HG03045 (cell line): ENCODE data around the gene PGAP3.
"Not testable (repeated sequence)": the region's sequence is repeated elsewhere in the genome, so short reads cannot be mapped to it uniquely, and the experiment has no call there.

Experiments used
- ATAC-seq: cut with Tn5 transposase; IDR thresholded peaks from one replicate; pipeline ENCODE4 v1.9.1; 2021; ENCODE audit warnings: mild to moderate bottlenecking, moderate library complexity; ENCODE audit not compliant: unreplicated experiment

Gene PGAP3

DNA sequence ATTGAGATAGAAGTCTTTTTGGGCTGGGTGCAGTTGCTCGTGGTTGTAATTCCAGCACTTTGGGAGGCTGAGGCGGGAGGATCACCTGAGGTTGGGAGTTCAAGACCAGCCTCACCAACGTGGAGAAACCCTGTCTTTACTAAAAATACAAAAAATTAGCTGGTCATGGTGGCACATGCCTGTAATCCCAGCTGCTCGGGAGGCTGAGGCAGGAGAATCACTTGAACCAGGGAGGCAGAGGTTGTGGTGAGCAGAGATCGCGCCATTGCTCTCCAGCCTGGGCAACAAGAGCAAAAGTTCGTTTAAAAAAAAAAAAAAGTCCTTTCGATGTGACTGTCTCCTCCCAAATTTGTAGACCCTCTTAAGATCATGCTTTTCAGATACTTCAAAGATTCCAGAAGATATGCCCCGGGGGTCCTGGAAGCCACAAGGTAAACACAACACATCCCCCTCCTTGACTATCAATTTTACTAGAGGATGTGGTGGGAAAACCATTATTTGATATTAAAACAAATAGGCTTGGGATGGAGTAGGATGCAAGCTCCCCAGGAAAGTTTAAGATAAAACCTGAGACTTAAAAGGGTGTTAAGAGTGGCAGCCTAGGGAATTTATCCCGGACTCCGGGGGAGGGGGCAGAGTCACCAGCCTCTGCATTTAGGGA lies 11.4 kb upstream of the PGAP3 start:
- ATAC-seq = not testable (repeated sequence)

DNA sequence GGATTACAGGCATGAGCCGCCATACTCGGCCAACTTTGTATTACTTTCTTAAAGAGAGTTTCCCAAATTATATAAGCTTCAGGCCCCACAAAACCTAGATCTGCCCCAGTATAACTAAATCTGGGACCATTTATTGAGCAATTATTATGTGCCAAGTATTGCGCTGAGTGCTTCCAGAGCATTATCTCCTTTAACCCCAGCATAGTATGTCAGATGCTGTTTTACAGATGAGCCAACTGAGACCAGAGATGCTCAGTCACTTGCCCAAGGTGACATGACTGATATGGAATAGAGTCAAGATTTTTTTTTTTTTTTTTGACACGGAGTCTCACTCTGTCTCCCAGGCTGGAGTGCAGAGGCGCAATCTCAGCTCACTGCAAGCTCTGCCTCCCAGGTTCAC lies 10.1 kb upstream of the PGAP3 start:
- ATAC-seq = no peak

DNA sequence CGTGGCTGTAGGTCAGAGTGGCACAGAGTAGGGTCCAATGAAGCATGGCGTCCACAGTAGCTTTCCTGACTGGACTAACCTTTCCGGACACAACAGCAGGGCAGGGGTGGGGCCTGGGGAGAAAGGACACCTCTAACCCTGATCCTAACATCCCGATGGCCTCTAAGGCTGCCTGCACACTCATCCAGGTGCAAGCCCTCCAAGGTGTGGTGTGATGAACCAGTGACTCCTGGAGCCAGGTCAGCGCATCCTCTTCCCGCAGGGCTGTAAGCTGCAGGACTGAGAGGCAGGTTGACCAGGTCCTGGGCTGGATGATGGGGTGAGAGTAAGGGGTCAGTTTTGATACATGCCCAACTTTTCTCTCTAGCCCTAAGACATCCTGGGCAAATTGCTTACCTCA lies 8.9 kb upstream of the PGAP3 start:
- no peak for ATAC-seq

DNA sequence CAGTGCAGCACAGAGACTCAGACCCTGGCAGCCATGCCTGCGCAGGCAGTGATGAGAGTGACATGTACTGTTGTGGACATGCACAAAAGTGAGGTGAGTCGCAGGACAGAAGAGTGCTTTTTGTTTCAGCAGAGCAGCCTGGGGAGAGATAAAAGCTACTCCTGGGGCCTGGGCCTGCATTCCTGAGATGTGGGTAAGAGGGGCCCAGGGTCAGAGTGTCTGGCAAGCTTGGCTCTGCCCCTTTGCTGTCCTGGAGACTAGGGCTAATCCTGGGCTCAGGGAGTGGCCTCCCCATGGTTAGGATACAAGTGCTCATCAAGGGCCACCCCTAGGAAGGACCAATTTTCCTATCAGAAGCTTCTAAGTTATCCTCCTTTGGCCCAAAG lies 7.2 kb upstream of the PGAP3 start:
- no peak for ATAC-seq

GRCh38 chr17:39694593-39694992 lies 6.7 kb upstream of the PGAP3 start:
- no peak for ATAC-seq

DNA sequence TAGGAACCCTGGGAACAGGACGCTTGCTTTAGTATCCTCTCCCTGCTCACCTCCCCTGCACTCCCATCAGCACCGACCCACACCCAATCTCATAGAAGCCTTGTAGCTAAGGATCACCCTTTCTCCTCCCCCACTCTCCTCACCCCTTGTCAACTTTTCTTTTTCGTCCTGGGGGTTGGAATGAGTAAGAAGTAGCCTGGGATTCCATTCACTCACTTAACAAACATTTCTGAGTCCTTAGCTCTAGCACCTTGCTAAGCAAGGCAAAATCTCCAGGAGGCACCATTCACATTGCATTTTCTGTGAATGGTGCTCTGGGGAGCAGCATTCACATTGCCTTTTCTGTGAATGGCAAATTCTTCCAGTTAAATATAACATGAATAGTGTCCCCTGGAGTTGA lies 1.1 kb upstream of the PGAP3 start:
- no peak for ATAC-seq

DNA sequence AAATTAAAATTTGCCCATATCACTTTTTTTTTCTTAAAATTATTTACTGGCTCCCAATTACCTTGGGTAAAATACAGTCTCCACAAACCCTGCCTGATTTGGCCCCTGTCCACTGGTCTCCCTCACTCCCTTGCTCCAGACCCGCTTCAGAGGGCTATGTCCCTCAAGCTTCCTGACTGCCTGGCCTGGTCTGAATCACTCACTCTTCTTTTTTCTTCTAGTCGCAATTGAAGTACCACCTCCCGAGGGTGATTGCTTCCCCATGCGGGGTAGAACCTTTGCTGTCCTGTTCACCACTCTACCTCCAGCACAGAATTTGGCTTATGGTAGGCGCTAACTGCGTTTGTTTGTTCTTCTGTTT lies 598 bp upstream of the PGAP3 start:
- no peak for ATAC-seq

- no peak for ATAC-seq
These were observed 734 bp downstream of the PGAP3 start for GRCh38 chr17:39687101-39687545.

DNA sequence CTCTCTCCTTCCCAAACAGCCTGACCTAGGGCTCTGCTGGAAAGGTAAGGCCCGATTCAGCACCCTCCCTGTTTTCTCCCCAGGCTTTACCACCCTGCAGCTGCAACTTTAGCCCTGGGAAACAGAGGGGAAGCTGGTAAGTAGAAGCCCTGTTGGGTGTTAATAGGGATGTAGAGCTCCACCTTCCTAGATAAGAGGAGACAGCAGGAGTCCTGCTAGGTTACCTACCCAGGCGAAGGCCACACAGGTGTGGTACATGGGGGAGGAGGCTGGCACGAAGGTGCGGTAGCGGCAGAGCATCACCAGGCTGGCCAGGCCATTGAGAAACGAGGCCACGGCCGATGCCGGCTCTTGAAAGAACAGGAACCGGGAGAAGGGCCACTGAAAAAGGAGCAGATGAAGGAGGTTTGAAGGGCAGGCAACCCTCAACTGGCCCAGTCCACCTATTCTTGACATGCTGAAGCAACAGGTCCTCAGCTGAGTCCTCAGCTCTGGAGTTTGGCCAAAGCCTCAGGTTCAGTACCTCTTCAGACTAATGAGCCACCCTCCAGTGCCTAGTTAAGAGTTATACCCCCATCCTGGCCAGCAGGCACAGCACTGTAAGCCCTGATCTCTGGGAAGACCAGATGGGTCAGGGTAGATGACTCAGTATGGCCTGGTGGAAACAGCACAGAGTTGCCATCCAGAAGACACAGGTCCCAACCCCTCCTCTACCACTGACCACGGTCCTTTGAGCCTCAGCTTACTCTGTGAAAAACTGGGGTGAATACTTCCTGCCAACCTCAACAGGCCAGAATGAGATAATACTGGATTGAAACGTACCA lies 3.3 kb downstream of the PGAP3 start:
- ATAC-seq = no peak

DNA sequence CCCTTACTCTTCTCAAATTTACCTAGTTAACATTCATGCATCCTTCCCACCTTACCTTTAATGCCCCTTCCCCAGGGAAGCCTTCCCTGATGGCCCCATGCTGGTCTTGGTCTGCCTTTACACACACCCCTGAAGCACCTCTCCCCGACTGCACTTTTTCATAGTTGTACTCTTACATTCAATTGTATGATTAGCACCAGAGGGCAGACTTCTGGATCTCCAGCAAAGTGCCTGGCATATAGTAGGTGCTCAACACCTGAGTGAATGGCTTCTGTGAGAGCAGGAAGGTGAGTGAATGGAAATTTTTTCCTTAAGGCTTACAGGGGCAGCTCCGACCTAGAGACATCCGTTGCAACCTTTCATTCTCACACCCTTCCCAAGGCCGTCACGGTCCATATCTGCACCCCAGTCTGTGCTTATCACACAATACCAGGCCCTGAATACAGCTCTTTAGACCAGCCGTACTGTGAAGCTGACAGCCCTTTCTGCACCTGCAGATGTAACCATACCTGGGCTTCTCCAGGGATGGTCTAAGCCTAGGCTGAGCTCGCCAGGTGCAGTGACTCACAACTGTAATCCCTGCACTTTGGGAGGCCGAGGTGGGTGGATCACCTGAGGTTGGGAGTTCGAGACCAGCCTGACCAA lies 4.4 kb downstream of the PGAP3 start:
- ATAC-seq = no peak

GRCh38 chr17:39679521-39680192 lies 8.2 kb downstream of the PGAP3 start:
- ATAC-seq = no peak

DNA sequence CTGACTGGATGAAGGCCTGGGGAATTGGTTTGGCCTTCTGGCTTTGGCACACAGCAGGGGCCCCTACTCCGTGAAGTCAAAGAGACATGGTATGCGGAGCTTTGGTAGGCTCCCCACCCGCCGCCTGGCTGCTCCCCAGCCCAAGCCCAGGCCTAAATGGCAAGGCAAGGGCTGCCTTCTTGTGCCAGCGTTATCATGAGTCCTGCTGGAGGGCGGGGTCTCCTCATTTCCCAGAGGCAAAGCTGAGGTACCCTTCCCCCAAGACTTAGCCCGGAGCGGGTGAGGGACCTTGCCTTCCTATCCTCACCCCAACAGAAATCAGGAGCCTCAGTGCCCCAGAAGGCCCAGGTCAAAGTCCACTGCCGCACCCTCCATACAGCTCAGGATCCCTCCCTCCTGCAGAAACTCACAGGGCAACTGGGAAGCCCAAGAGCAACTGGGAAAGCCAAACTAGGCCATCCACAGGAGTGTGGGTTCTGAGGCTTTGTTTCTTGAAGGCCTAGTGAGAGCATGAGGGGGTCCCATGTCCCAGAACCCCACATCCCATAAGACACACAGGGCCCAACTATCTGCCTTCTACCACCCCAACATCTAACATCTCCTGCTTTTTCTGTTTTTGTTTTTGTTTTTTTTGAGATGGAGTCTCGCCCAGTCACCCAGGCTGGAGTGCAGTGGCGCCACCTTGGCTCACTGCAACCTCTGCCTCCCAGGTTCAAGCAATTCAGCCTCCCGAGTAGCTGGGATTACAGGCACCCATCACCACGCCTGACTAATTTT lies 9.3 kb downstream of the PGAP3 start:
- no peak for ATAC-seq

- ATAC-seq = no peak
These were observed 10.1 kb downstream of the PGAP3 start for GRCh38 chr17:39677542-39678339.

- no peak for ATAC-seq
These were observed 10.8 kb downstream of the PGAP3 start for GRCh38 chr17:39677072-39677471.

GRCh38 chr17:39676198-39676819 lies 11.5 kb downstream of the PGAP3 start:
- no peak for ATAC-seq

GRCh38 chr17:39675390-39676082 lies 12.3 kb downstream of the PGAP3 start:
- no peak for ATAC-seq

DNA sequence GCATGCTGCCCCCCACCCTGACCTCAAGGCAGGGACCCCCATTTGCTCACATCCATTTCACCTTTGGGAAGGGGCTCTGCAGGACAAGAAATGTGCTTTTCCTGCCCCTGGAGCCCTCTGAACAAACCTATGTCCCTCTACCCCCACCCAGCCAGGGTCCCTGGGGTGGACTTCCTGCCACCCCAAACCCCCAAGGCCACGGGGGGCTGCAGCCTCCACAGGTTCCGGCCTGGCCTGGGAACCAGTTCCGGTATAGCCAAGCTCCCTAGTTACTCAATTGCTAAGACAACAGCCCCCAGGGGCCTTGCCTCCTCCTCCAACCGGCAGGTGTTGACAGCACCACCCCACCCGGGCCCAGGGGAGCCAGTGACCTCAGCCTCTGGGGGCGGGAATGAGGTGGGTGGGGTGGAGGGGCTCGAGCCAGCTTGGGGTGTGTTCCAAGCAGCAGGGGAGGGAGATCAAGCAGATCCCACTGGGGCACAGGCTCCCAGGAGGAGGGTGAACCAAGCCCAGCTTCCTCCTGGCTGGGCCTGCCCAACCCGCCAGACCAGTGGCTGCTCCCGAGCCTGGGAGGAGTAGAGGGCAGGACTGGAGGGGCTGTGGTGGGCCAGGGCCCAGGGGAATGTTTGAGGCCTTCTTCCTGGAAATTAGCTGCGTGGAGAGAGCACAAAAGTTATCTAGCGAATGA lies 13.0 kb downstream of the PGAP3 start:
- no peak for ATAC-seq

DNA sequence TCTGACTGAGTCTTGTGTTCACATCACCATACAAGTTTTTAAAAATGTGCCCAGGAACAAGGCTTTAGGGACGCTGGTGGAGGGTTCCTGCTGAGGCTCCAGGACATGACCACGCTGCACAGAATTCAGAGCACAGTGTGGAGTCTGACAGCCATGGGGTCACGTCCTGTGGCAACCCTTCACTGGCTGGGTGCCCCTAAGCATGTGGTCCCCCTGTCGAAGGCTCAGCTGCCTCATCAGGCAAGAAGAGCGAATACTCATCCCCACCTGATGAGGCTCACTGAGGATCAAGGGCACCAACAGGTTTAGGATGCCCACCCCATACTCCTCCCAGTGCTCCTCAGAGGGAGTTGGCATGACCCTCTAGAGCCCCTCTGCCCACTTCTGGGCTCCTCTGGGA lies 13.7 kb downstream of the PGAP3 start:
- no peak for ATAC-seq
